Posterior cingulate gyrus (tissue), 11 donors: ENCODE results near the gene KPNB1.

Experiments used
- DNase-seq, 10 donors: peaks; one replicate each; pipeline versions ENCODE4 v3.0.0 to v3.0.0-alpha.2; 2020 to 2021; ENCODE audit warnings: mixed read lengths in 3 of 10
- intact Hi-C: fragments of 100-400 bp; cut with DNase I; formaldehyde crosslinking; loops from one replicate; pipeline ENCODE4 v1.15.1; 2023

KPNB1 gene

GRCh38 chr17:47720754-47721533, 71.2 kb downstream of the KPNB1 start:
- intact Hi-C loops, result no loop called here
- no peak for DNase-seq

GRCh38 chr17:47721725-47722124, 72.0 kb downstream of the KPNB1 start:
- intact Hi-C loops, result no loop called here
- no peak for DNase-seq

- no peak for DNase-seq
- intact Hi-C loops, result no loop called here
Measured at GRCh38 chr17:47724705-47725104, 75.0 kb downstream of the KPNB1 start.

- intact Hi-C loops, result no loop called here
- DNase-seq, result peak in 3 of 10 donors; percentile 6 to 41 (median 11)
Measured at GRCh38 chr17:47725446-47726111, 75.9 kb downstream of the KPNB1 start.

- intact Hi-C loops, result no loop called here
- DNase-seq, result peak in 3 of 10 donors; percentile 37 to 72 (median 55)
Measured at GRCh38 chr17:47726796-47727703, 77.3 kb downstream of the KPNB1 start.

GRCh38 chr17:47727704-47728036, 78.0 kb downstream of the KPNB1 start:
- intact Hi-C loops, result no loop called here
- peak in 3 of 10 donors; percentile 55 to 63 (median 57) for DNase-seq

GRCh38 chr17:47728214-47728877, 78.6 kb downstream of the KPNB1 start:
- peak in 3 of 10 donors; percentile 4 to 37 (median 7) for DNase-seq
- intact Hi-C loops, result no loop called here

GRCh38 chr17:47729476-47729875, 79.8 kb downstream of the KPNB1 start:
- intact Hi-C loops, result no loop called here
- DNase-seq, result peak in 2 of 10 donors; percentile 30 to 58

- intact Hi-C loops, result no loop called here
Measured at GRCh38 chr17:47730681-47731080, 81.0 kb downstream of the KPNB1 start.

GRCh38 chr17:47731396-47731795, 81.7 kb downstream of the KPNB1 start:
- peak in 2 of 10 donors; percentile 4 to 20 for DNase-seq
- intact Hi-C loops, result no loop called here

More at GRCh38 chr17:47730681-47731080, 81.0 kb downstream of the KPNB1 start:
- DNase-seq, result peak in 1 of 10 donors; percentile 18

- intact Hi-C loops, result no loop called here
- peak in 1 of 10 donors; percentile 24 for DNase-seq
Measured at GRCh38 chr17:47732399-47733046, 82.8 kb downstream of the KPNB1 start.

GRCh38 chr17:47733047-47733673, 83.4 kb downstream of the KPNB1 start, which contains the start of gene TBX21:
Gene TBX21 (plus strand): TSS chr17:47733236. CDS start chr17:47733455, 219 bp downstream.
- intact Hi-C loops, result no loop called here
- peak in 5 of 10 donors; percentile 18 to 85 (median 41) for DNase-seq

GRCh38 chr17:47733674-47734410, 84.1 kb downstream of the KPNB1 start:
- DNase-seq, result peak in 2 of 10 donors; percentile 70 to 72
- intact Hi-C loops, result no loop called here

- no peak for DNase-seq
- intact Hi-C loops, result no loop called here
Measured at GRCh38 chr17:47735139-47735464, 85.4 kb downstream of the KPNB1 start.
